Measurements from ENCODE around the gene SYNJ2.

Gene SYNJ2

DNA sequence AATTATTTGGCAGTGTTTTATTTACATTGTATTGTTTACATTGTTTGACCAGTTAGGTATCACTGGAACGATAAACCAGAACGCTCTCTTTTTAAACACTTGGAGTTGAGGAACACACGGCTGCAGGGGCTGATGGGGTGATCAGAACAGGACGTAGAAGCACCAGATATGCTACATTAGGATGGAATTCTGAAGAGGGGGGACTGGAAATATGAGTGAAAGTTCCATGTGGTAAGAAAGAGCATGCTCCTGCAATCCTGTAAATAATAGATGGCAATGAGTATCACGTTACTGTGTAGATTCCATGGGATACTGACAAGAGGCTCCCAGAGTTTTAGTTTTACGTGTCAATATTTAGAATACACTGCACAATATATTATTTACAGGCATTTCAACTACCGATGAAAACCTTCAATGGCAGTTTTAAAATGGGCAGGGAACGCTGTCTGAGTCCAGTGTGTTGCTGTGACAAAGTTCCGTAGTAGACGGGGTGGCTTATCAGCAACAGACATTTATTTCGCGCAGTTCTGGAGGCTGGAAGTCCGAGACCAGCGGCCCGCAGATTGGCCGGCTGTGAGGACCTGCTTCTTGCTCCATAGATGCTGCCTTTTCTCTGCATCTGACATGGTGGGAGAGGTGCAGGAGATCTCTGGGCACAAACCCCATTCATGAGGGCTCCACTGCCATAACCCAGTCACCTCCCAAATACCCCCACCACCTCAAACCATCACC, 43.1 kb downstream of the SYNJ2 start:
- peaks cover 5% of the 10 kb centered on the region for H3K36me3 ChIP-seq (ENCODE audit: control insufficient read depth, insufficient read depth, low read length)
- H3K27me3 ChIP-seq (replicated peaks; ENCODE audit: control insufficient read depth, insufficient read depth, low read length): no peaks in the 10 kb centered on the region
- no peak for TF ChIP-seq CTCF (IDR thresholded peaks at IDR 0.05; ENCODE audit: insufficient read depth, low read length, poor library complexity, severe bottlenecking)
- no peak for DNase-seq (ENCODE audit: extremely low read depth, insufficient read length)
- no peak overlapping the region for H3K4me3 ChIP-seq (replicated peaks; ENCODE audit: low read depth, low read length)

GRCh38 chr6:158026054-158026900, 44.6 kb downstream of the SYNJ2 start:
- H3K27me3 ChIP-seq (replicated peaks; ENCODE audit: control insufficient read depth, insufficient read depth, low read length): no peaks in the 10 kb centered on the region
- H3K4me3 ChIP-seq (replicated peaks; ENCODE audit: low read depth, low read length): peak overlapping the region; percentile 35
- H3K36me3 ChIP-seq (ENCODE audit: control insufficient read depth, insufficient read depth, low read length): no peaks in the 10 kb centered on the region
- peak; percentile 96 for TF ChIP-seq CTCF (IDR thresholded peaks at IDR 0.05; ENCODE audit: insufficient read depth, low read length, poor library complexity, severe bottlenecking)
- DNase-seq (ENCODE audit: extremely low read depth, insufficient read length): peak; percentile 80

DNA sequence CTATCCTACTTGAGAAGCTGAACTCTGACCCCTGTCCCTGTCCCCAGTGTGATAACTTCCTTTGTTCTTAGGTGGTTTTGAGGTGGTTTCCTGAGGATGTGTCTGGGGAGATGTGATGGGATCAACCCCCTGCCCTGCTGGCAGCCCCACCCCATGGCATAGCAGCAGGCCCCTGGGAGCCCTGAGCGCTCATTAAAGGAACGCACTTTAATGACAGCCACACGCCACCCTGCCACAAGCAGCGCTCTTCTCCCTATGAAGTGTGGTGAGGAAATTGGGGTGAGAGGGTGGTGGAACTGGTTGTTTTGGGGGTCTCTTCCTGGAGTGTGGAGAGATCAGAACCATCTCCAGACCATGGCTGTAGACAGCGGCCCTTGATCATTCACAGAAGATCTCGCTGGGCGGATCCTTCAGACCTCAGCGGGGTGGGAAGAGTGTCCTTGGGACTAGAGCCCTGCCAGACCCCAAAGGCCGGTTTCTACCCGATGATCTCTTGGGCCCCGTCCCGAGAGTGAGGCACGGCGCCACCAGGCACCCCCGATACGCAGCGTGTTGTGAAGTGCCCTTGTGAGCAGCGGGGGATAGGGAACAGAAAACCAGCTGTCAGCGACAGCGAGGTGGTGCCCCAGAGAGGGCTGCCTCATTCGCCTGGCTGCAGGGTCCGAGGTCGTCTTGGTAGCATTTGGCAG, 45.4 kb downstream of the SYNJ2 start:
- TF ChIP-seq CTCF (IDR thresholded peaks at IDR 0.05; ENCODE audit: insufficient read depth, low read length, poor library complexity, severe bottlenecking): no peak
- Histone ChIP-seq H3K36me3 (ENCODE audit: control insufficient read depth, insufficient read depth, low read length) (no peaks in the 10 kb centered on the region), H3K4me3 (replicated peaks; ENCODE audit: low read depth, low read length) (no peak overlapping the region), H3K27me3 (replicated peaks; ENCODE audit: control insufficient read depth, insufficient read depth, low read length) (no peaks in the 10 kb centered on the region)
- no peak for DNase-seq (ENCODE audit: extremely low read depth, insufficient read length)

- no peak overlapping the region for H3K4me3 ChIP-seq (replicated peaks; ENCODE audit: low read depth, low read length)
- no peak for DNase-seq (ENCODE audit: extremely low read depth, insufficient read length)
- H3K27me3 ChIP-seq (replicated peaks; ENCODE audit: control insufficient read depth, insufficient read depth, low read length): no peaks in the 10 kb centered on the region
- H3K36me3 ChIP-seq (ENCODE audit: control insufficient read depth, insufficient read depth, low read length): no peaks in the 10 kb centered on the region
- no peak for TF ChIP-seq CTCF (IDR thresholded peaks at IDR 0.05; ENCODE audit: insufficient read depth, low read length, poor library complexity, severe bottlenecking)
These were observed 46.1 kb downstream of the SYNJ2 start for GRCh38 chr6:158027590-158028285.

DNA sequence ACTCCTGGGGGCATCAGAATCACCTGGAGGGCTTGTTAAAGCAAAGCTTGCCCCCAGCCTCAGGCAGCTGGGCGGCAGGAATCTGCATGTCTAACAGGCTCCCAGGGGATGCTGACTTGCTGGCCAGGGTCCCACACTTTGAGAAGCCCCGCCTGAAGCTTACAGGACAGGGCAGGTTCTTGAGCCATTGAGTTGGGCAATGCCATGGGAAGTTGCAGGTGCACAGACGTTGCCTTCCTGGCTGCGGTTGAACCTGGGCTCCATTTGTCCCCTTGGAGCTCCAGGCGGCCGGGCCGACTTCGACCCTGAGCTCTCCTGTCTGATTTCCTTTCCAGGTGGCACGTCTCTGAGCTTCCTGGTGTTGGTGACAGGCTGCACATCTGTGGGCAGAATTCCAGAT, 46.8 kb downstream of the SYNJ2 start:
- Histone ChIP-seq H3K27me3 (replicated peaks; ENCODE audit: control insufficient read depth, insufficient read depth, low read length) (no peaks in the 10 kb centered on the region), H3K36me3 (ENCODE audit: control insufficient read depth, insufficient read depth, low read length) (peaks cover 4% of the 10 kb centered on the region), H3K4me3 (replicated peaks; ENCODE audit: low read depth, low read length) (no peak overlapping the region)
- TF ChIP-seq CTCF (IDR thresholded peaks at IDR 0.05; ENCODE audit: insufficient read depth, low read length, poor library complexity, severe bottlenecking): no peak
- no peak for DNase-seq (ENCODE audit: extremely low read depth, insufficient read length)

Measured in GM06990 (cell line).